ENCODE results near the gene ANKFN1.

ANKFN1 gene

GRCh38 chr17:56540836-56541235 lies 387.6 kb downstream of the ANKFN1 start:
- FAIRE-seq (no peak), DNase-seq (ENCODE audit: insufficient read length, low spot score) (no peak)
- no peak for TF ChIP-seq CTCF (IDR thresholded peaks at IDR 0.05; ENCODE audit: insufficient read depth, missing control alignments)

DNA sequence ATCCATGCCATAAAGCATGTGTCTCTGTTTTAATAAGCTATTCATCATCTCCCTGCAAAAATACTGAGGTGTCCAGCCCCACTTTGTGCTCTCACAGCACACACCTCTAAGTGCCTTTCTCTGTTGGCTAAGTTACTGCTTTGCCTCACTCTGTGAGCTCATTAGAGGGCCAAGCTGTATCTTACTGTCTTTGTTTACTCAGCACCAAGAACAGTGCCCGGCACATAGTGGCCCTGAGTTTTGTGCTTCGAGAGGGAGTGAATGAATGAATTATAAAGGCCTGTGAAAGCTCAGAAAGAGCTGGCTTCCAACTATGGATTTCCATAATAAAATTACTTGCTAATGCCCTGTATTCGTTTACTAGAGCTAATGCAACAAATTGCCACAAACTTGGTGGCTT lies 390.0 kb downstream of the ANKFN1 start:
- TF ChIP-seq CTCF (IDR thresholded peaks at IDR 0.05; ENCODE audit: insufficient read depth, missing control alignments), result no peak
- DNase-seq (ENCODE audit: insufficient read length, low spot score), result no peak
- FAIRE-seq, result no peak

DNA sequence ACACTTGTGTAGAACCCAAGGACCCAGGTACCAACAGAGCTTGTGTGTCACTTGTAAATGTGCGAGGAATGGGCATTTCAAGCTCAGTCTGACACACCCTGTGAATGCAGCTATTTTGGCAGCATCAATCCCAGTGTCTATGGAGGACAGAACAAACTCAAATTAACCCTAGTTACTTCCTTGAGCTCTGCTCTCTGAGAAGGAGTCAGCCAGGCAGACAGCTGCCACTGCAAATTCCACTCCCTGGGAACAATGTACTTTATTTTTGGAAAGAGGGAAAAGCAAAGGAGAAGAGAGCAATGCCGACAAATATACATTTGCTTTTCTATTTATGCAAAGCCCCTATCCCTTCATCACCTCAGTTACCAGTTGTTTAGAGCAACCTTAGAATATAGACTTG lies 391.8 kb downstream of the ANKFN1 start:
- DNase-seq (ENCODE audit: insufficient read length, low spot score) (no peak), FAIRE-seq (no peak)
- no peak for TF ChIP-seq CTCF (IDR thresholded peaks at IDR 0.05; ENCODE audit: insufficient read depth, missing control alignments)

DNA sequence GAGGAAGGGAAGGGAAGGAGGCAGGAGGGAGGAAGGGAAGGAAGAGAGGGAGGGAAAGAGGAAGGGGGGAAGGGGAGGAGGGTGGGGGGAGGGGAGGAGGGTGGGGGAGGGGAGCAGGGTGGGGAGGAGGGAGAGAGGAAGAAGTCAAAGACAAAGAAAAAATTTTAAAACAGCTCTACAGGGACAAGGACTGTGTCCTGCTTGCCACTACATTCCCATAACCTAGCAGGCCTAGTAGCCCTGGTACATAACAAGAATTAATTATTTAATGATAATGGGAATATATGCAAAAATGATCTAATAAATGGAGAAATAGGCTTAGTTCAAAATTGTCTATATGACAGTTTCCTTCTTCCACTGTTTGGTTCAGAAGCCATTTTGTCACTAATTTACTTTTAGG lies 392.7 kb downstream of the ANKFN1 start:
- no peak for TF ChIP-seq CTCF (IDR thresholded peaks at IDR 0.05; ENCODE audit: insufficient read depth, missing control alignments)
- FAIRE-seq (no peak), DNase-seq (ENCODE audit: insufficient read length, low spot score) (no peak)

DNA sequence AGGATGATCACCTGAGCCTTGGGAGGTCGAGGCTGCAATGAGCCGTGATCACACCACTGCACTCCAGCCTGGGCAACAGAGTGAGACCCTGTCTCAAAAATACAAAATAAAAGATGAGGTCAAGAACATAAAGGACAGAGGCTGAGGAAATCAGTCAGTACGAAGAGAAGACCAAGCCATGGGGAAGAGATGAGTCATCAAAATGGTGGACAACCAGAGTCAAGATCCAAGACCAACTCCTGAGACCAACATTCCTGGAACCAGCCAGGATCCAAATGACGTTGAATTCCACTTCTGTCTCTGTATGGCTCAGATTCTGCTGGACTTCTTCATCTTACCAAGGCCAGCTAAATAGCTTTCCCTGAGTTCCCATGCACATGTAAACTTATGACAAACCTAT lies 395.4 kb downstream of the ANKFN1 start:
- DNase-seq (ENCODE audit: insufficient read length, low spot score) (no peak), FAIRE-seq (no peak)
- TF ChIP-seq CTCF (IDR thresholded peaks at IDR 0.05; ENCODE audit: insufficient read depth, missing control alignments), result no peak

- FAIRE-seq (no peak), DNase-seq (ENCODE audit: insufficient read length, low spot score) (no peak)
- no peak for TF ChIP-seq CTCF (IDR thresholded peaks at IDR 0.05; ENCODE audit: insufficient read depth, missing control alignments)
These were observed 396.2 kb downstream of the ANKFN1 start for GRCh38 chr17:56549501-56549900.

DNA sequence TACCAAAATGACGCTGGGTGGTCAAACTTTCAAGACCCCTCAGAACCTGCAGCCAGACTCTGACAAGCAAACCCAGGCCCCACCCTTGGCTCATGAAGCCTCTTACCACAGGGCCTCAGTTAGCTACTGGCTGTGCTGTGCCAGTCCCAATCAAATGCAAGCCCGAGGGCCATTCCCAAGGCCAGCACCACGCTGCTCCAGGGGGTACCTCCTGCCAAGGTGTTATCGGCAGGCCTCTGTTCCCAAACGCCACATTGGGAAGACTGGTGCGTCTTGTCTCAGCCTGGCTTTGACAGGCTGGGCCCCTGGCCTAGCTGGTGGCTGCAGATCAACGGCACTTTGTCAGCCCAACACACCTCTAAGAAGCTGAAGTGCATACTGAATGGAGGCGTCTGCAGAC lies 404.4 kb downstream of the ANKFN1 start:
- no peak for DNase-seq (ENCODE audit: insufficient read length, low spot score)
- no peak for FAIRE-seq
- TF ChIP-seq CTCF (IDR thresholded peaks at IDR 0.05; ENCODE audit: insufficient read depth, missing control alignments), result no peak

Measured in D721Med (cell line).